Activated CD4-positive, alpha-beta T cell treated with anti-CD3 and anti-CD28 coated beads for 1 hour (primary cell): ENCODE measurements around the gene TOX2.

Experiments used
- DNase-seq: peaks from one replicate; pipeline ENCODE4 v3.0.0-alpha.2; 2020

Gene TOX2

DNA sequence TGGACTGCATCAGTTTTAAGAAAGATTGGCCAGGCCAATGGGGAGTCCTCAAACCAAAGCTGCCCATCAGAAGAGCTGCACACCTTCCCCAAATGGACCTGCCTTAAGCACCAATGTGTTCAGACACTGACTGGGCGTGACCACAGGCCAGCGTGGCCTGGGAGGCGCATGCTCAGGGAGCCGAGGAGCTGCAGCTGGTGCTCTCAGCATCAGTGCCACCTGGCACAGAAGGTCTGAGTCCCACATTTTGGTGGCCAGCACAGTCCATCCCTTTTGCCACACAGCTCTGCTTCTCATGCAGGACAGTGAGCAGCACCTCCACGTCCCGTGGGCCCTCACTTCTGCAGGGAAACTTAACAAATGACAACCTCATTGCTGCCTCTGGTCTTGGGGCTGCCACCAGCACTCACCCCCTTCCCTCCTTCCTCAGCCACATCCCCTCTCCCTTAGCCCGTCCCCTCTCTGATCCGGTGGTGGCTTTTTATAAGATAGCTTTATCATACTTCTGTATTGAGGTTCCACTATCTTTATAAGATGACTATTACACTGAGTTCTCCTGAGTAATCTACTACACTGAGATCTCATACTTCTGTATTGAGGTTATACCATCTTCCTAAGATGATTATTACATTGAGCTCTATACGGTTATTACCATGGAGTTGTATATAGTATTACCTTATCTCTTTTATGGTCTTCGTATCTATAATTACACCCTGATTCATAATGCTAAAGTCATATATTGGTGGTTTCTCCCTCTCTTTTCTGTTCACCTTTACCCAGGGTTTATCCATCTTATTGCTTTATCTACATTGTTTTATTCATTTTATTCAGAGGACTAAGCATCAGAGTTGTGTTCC lies 109.1 kb downstream of the TOX2 start:
- no peak for DNase-seq

DNA sequence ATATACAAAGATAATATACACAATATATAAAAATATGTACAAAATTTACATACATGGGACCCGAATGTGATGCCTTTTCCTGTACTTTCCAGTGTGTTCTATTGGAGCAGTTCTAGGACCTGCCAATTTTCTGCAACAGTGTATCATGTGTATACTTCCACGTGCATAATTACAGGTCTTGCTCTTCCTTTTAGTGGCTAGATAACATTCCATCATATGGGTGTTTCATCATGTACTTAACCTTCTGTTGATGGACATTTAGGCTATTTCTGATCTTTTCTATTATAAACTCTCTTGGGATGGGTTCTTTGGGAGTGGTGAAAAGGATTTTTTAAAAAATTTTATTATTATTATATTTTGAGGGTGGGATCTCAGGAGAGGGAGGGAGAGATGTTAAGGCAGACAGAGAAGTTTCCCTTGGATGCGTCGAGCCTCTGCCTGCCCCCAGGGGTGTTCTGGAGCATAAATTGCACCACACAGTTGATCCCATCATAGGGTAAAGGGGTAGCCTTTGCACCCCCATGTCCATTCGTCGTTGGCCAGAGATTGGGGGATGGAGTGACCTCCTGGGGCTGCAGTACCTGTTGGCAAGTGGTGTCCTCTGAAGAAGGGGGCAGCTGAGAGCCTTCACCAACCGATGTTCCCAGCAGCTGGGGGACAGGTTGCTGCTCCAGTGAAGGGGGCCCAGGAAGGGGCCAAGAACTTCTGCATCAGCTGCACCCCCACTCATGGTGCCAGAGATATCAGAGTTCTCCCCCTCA lies 110.3 kb downstream of the TOX2 start:
- DNase-seq: no peak

DNA sequence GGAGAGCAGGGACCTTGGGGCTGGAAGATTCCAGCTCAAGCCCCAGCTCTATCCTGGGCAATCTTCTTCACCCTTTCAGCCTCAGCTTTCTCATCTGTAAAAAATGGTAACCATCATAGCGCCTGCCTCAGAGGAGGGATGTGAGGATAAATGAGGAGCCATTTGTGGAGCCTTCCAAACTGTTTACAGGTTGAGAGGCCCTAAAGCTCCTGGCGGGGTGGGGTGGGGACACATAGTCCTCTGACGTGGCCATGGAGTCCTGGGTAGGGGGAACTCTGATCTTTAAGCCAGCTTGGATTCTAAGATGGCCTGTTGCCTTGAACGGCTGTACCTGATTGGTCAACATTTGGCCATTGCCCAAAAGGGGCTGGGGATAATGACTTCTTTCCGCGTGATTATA lies 111.1 kb downstream of the TOX2 start:
- DNase-seq: no peak

DNA sequence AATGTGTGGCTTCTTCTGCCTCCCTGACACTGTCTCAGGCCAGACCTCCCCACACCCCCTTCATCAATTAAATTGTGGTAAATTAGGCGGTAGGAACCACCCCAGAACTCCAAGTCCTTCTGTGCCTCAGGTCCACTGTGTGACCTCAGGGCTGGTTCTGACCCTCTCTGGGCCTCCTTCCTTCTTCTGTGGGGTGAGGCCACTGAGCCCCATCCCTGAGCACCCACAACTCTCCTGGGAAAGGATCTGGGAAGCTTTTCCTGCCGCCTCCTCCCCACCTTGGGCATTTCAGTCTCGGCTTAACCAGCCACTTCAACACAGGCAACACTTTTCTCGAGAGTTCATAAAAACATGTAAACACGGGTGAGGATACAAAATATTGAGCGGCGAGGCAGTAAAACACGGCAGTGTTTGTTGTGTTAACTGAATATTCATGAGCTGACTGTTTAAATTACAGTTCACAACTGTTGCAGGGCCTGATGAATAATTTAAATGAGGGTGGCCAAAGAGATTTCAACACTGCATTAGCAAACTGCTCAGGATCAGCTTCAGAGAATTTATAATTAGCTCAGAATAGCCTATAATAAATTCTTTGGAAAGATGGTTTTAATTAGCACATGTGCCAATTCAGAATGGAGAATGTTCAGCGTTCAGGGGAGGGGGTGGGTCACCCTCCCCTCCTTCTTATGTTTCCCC lies 112.1 kb downstream of the TOX2 start:
- DNase-seq: no peak

DNA sequence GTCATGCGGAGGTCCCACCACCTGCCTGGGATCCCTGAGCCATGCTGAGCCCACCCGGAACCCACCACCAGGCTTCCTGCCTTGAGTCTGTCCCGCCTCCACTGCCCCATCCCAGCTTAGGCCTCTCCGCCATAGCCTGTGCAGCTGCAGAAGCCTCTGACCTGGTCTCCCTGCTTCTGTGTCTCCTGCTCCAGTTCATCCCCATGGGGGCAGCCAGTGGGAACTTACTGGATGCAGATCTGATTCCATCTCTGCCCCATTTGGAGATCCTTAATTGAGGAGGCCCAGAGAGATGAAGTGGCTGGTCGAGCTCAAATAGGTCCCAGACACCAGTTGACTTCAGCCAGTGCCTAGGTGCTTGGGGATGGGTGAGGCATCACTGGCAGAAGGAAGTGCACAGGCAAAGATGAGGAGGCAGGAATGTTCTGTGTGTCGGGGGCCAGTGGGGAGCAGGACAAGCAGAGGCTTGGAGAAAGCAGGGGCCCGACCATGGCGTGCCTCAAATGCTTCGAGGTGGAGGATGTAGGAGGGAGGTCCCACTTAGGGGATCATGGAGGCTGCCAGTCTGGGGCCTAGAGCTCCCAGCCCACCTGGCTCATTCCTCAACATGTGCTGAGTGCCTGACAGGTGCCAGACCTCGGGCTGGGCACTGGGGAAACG lies 112.8 kb downstream of the TOX2 start:
- DNase-seq: no peak

DNA sequence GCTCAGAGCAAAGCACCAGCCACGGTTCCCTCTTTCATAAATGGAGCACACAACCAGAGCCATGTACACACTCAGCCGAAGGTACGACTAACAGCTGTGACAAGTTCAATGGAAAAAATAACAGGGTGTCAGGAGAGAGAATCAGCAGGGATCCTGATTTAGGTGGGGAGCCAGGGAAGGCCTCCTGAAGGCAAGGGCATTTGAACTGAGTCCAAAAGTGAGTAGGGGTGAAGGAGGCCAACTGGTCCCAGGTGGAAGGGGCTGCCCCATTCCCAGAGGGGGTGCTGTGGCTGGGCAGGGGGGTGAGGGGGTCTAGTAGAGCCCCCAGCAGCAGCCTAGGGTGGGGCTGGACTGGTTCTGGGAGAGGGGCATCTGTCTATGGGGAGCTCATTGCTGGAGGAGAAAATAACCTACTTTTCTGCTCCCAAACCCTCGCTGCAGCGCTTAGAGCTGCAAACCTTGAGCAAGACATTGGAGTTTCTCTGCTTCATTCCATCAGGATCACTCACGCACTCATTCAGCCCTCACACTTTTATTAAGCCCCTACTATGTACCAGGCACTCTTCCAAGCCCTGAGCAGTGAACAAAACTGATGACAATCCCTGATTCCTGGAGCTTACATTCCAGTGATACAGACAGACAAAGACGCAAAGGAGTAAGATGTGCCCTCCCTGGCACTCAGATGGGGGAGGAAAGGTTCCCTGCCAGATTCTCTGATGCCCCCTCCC lies 113.5 kb downstream of the TOX2 start:
- DNase-seq: no peak

DNA sequence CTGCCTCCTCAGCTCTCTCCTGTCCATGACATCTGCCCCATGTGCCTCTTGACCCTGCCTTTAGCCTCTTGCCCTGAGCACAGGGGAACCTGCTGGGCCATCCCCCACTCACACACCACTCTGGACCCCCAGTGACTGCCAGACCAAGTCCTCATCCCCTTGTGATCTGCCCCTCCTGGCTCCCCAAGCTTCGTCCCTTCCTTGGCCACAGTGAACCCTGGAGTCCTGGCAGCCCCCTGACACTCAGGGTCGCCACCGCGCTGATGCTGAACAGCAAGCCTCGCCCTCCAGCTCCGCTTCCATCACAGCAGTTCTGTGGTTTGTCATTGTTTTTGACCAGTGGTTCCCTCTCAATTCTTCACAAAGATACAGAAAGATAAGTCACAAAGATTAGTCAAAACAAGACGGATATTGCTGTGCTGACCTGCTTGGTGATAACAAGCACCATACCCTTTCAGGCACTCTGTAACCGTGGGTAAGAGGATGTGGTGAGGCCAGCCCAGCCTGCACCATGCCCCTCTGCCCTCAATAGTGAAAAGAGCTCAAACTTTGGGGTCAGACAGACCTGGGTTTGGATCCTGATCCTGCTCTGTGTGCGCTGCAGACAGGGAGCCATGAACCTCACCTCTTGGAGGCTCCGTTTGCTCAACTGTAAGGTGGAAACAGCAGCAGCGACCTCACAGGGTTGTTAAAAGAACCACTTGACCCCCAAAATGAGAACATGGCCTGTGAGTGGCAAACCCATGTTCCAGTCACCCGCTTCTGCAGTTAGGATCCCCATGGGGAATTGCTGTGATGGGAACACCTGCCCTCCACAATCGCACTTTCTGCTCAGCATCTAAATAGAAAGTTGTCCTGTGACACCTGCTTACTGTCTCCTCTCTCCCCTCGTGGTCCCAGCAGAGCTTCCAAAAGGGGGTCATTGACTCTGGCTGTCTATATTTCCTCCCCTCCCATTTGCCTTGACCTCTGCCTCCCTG lies 114.5 kb downstream of the TOX2 start:
- DNase-seq: no peak

DNA sequence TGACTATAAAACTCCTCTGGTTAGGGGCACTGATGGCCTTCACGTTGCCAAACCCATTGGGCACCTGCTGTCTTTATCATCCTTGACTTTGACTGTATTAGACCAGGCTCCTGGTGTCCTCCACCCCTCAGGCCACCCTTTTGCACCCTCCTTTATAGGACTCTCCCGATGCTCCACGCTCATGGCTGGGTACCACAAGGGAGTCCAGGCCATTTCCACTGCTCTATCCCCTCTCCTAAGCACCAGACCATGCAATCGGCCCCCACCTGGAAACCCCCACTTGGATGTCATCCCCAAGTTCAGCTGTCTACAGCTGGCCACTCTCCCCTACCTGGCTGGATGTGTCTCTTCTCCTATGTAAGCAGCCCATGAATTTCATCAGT lies 115.2 kb downstream of the TOX2 start:
- no peak for DNase-seq

DNA sequence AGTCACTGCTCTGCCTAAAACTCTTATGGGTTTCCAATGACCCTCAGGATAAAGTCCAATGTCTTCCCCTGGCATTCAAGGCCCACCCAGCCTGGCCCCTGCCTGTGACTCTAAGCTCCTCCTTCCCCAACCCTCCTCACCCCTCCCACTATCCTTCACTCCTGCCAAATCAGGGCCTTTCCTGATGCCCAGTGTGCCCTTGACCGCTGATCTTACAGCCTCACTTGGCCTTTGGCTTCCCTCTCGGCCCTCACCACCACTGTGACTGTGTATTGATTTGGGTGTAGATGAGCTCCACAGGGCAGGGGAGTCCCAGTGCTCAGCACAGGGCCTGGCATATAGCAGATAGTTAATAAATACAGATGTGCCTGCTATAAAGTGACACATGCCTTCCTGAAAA lies 115.7 kb downstream of the TOX2 start:
- DNase-seq: no peak

DNA sequence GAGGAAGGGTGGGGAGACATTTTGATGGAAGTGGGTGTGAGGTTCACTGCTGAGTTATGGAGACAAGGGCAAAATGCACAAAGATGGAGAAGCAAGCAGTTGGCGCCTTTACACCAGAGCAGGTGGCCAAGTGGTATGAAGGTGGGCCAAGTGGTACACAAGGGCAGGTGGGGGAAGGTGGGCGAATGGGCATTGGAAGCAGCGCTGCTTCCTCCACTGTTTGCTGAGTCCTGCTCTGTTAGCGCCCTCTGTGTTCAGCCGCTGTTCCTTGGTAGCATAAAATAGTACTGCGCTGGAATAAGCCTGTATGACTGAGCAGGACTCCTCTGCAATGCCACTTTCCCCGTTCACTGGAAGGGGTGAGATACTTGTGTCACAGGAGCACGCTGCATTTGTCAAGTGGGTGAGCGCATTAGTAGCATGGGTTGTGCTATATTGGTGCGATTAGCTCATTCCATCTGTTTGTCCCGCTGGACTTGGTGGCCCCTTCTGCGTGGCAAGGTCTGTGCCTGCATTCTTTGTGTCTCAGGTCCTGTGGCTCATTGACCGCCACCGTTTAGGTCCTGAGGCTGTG lies 116.4 kb downstream of the TOX2 start:
- DNase-seq: no peak

DNA sequence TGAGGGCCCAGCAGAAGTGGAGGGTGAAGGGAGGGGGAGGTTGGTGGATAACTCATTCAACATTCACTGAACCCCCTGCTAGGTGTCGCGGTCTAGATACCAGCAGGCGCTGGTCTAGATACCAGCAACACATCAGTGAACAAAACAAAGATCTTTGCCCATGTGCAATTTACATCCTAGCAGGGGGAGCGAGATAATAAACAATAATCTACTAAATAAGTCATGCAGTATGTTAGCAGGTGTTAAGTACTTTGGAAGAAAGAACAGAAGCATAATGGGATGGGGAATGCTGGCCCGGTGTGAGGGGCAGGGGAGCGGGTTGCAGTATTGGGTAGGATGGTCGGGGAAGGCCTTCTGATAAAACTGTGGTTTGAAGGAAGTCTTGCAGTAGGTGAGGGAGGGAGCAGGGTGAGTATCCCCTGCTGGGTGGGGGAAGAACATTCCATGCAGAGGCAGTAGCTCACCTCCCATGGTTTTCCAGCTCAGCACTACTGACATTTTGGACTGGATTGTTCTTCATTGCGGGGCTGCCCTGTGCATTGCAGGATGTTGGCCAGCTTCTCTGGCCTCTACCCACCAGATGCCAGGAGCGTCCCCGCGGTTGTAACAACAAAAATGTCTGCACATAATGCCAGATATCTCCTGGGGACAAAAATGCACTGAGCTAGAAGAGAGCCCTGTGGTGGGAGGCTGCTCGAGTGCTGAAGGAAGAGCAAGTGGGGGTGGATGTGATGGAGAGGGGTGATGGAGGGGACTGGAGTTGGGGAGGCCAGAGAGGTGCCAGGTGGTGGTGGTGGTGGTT lies 117.3 kb downstream of the TOX2 start:
- DNase-seq: no peak

DNA sequence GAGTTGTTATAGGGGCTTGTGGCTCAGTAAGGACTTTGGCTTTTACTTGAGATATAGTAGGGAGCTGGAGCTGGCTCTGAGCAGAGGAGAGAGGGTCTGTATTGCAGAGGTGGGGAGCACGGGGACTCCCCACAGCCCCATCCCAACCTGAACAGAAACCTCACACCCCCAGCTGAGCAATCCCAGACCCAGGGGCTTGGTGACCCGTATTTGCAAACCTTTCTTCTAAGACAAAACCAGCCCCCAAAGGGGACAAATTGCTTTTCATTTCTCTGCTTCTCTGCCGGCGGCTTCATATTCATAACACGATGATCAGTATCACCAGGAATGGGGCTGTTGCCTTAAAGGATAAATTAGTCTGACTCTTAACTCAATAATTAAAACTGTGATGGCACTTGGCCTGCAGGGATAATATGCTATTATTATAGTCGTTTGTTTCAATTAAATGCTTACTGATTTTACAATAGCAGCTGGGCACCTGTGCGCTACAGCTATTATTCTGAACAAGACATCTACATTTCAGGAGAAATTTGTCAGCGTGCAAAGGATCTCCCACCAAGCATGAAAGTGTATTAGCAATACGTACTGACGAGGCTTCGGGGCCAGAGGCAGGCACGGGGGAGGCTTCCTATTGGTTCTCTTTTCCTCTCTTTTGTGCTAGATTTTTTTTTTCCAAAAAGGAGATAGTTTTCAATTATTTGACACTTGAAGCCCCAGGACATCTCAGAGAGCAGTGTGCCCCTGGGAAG lies 118.1 kb downstream of the TOX2 start:
- DNase-seq: no peak

DNA sequence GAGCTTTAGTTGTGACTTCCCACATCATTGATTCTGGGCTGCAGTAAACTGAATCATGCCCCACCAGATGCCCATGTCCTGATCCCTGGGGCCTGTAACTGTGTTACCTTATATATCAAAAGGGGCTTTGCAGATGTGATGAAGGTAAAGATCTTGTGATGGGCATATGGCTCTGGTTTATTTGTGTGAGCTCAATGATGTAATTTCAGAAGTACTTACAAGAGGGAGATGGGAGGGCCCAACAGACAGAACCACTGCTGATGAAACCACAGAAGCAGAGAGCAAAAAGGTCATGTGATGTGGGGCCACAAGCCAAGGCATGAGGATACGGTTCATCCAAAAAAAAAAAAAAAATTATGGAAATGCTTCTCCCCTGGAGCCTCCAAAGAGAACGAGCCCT lies 118.7 kb downstream of the TOX2 start:
- DNase-seq: no peak

DNA sequence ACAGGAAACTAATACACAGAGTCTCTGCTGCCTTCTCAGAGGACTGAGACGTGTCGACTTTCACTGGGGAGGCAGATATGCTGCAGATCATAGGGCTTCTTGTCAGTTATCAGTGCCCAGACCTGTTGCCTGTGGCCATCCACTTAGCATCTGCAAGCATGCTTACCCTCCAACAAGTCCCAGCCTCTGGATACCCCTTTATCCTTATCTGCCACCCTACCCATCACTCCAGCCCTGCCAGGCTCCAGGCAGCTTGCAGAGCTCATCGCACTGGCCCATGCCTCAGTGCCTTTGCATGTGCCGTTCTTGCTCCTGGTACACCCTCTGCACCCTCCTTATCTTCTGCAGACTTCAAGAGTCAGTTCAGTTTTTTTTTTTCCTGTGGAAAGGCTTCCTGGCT lies 119.2 kb downstream of the TOX2 start:
- no peak for DNase-seq

DNA sequence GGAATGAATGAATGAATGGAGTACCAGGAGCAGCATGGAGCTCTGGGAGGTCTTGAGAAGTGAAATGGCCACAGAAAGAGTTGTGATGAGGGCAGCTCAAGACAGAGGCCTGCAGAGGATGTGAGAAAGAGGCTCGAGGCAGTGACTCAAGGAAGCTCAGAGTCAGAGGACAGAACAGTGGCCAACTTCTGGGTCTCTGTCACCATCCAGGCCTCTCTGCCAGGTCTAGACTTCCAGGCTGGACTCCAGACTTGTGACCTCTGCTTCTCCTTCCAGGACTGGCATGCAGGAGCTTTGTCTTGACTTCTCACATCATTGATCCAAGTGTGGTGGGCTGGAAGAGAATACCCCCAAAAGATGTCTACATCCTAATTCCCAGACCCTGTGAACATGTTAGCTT lies 119.8 kb downstream of the TOX2 start:
- DNase-seq: no peak

DNA sequence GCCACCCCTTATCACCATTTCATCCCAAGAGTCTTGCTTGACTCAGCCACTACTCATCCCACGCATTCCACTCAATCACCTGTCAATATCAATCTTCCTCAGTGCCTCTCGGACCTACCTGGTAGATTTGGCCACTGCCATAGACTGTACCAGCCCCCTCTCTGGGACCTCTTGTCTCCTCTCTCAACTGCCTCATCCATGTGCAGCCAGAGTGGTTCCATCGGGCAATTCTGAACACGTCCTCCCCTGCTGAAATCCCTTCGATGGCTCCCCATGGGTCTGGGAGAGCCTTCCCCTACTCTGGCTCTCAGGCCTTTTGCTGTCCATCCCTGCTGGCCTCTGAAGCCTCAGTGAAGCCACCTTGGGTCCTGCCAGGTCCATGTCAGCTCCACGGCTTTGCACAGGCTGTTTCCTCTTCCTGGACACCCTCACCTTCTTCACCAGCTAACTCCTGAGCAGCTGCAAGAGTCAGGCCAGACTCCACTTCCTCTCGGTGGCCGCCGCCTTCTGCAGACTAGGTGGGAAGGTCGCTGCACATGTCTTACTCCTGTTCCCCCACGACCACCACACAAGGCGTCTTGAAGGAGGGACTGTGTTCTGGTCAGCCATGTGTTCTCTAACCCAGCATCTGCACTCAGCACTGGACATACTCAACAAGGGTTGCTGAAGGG lies 120.4 kb downstream of the TOX2 start:
- no peak for DNase-seq

DNA sequence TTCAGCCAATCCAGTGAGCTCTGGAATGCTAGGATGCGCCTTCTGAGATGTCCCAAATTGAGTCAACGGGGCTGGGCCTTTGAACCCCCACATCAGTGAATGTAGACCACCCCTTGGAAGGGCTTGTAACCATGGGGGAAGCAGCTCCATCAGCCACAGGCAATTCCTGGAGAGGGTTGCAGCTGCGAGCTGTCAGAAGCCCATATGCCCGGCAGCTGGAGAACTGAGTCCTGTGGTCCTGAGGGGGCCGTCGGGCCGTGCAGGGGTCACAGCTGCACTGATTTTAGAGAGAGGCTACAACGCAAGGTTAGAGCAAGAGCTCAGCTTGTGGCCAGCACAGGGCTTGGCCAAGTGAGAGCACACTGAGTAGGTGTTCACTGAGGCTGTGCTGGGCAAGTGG lies 121.3 kb downstream of the TOX2 start:
- no peak for DNase-seq

DNA sequence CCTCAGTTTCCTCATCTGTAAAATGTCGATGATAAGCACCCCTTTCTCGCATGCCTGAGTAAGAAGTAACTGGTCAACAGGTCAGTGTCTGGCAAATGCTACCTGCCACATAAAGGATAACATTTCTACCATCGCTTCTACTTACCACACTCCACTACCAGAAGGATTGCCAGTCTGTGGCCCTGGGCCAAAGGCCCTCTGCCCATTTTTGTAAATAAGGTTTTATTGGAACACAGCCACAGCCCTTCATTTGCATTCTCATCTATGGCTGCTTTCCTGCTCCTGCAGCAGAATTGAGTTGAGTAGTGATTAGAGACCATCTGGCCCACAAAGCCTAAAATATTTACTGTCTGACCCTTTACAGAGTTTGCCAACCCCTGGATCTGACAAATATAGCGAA lies 121.8 kb downstream of the TOX2 start:
- DNase-seq: no peak

DNA sequence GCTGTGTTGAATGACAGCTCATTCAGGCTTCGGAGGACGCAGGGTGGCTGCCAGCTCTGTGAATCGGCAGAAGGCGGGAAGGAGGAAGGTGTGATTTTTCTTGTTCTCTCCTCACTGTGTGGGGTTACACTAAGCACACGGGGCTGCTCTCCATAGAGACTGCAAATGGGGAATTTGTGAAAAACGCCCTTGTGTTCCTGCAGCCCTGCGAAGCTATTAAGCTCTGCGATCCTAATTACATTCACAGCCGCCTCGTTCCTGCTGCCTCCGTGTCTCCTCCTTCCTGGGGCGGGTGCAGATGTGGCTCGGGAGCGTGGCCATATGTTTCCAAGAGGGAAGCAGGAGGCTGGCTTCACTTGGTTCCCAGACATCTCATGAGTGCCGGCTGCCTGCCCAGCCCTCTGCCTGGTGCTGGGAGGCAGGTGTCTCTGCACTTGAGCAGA lies 124.0 kb downstream of the TOX2 start:
- no peak for DNase-seq
